Measurements from ENCODE around the gene C9orf153. TPM values are rescaled to one million over a fixed set of nuclear protein-coding genes. Genes with fewer than 3 reads are reported as not detected.

C9orf153 gene
- total and polyA plus RNA-seq, 2 of the 13 experiments (the other 11 are each of a cell fraction or from before 2014, with no cell fraction given): 0.17 to 0.44 TPM

DNA sequence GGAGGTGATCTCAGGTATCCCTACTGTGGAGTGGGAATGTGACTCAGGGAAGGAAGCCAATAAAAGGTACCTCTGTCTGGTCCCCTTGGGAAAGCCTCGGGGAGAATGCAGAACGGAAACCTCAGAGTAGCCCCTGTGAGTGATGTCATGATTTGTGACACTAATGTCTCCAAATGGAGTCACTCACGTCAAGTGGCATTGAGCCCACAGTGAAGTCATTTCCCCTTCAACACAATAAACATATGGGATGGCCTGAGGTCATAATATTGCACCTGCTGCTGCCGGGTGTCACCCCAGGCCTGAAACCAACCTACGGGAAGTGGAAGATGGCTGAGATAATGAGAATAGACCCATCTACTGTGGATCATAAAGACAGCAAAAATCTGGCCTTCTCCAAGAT lies 84.2 kb downstream of the C9orf153 start:
- H3K4me1 ChIP-seq (ENCODE audit: insufficient read depth, low read length): no peaks in the 10 kb centered on the region
- FAIRE-seq: no peak
- no peak for ATAC-seq
- TF ChIP-seq CREB1 (IDR thresholded peaks at IDR 0.05) (peak; percentile 42; the same call in 1 of the 2 replicates), CREB1 (CRISPR knock-in tag; IDR thresholded peaks at IDR 0.05) (no peak), ZSCAN20 (CRISPR knock-in tag; IDR thresholded peaks at IDR 0.05; ENCODE audit: borderline replicate concordance) (no peak), ZNF713 (CRISPR knock-in tag; IDR thresholded peaks at IDR 0.05) (no peak), ATF7 (IDR thresholded peaks at IDR 0.05) (peak; percentile 27; the same call in 1 of the 2 replicates), ATF7 (CRISPR knock-in tag; IDR thresholded peaks at IDR 0.05) (no peak), PCBP1 (IDR thresholded peaks at IDR 0.05; ENCODE audit: borderline replicate concordance, low read depth, low read length) (no peak)
- H3K9ac ChIP-seq (ENCODE audit: insufficient read depth, low read depth, low read length): no peak overlapping the region
- H3K27me3 ChIP-seq (ENCODE audit: control insufficient read depth in 1 of 2, insufficient read depth in 2 of 2, low read length in 2 of 2): no peaks in the 10 kb centered on the region
- H2AFZ ChIP-seq (ENCODE audit: low read length): no peak overlapping the region
- no peaks in the 10 kb centered on the region for H4K20me1 ChIP-seq (ENCODE audit: insufficient read depth, low read length)
- BruUV-seq (replicated peaks): no TSS peak
- in situ Hi-C loops (cut with HindIII; ENCODE audit: extremely low pct_ligation_motif_present, low pct_unique_long_range_greater_than_20kb) (no loop called here), intact Hi-C loops (cut with micrococcal nuclease; ENCODE audit: unreplicated experiment) (no loop called here)
- CTCF ChIA-PET (ENCODE audit: low intra/inter-chr PET ratio, low total read pairs): no interaction called here
- POLR2A ChIA-PET: no interaction called here
- no peak overlapping the region for H3K4me2 ChIP-seq (ENCODE audit: low read depth, low read length)
- H3K9me3 ChIP-seq (ENCODE audit: low read length): no peaks in the 10 kb centered on the region
- H3K4me3 ChIP-seq (replicated peaks in 1 of 3; ENCODE audit: insufficient read depth in 1 of 3, low read depth in 2 of 3, low read length in 3 of 3): no peak overlapping the region
- no peaks in the 10 kb centered on the region for H3K36me3 ChIP-seq (replicated peaks in 1 of 2; ENCODE audit: control insufficient read depth in 1 of 2, insufficient read depth in 2 of 2, low read length in 2 of 2)
- H3K27ac ChIP-seq (ENCODE audit: extremely low read length, insufficient read depth, low read length): no peak overlapping the region
- WGBS (ENCODE audit: low lambda C conversion rate): 45% methylated on average over 4 of the region's 5 CpGs
- no peaks in the 10 kb centered on the region for H3K79me2 ChIP-seq (ENCODE audit: insufficient read depth, low read length)
- DNase-seq (ENCODE audit: low spot score): no peak

Small RNA genes lying within 50 kb of the gene (small RNA-seq; reads per million reads assigned to genes)
- gene AL137849.1 (ENCODE audit: insufficient read depth in 2 of 3, insufficient read length in 3 of 3, low read depth in 2 of 3, low replicate concordance in 1 of 3): 0 reads per million in 3 experiments
- gene RN7SKP264 (ENCODE audit: insufficient read depth in 2 of 3, insufficient read length in 3 of 3, low read depth in 2 of 3, low replicate concordance in 1 of 3): 0 reads per million in 3 experiments

Other genes starting within 250 kb of the C9orf153 start
- 0.20 and 0.31 TPM in 2 replicates for gene GOLM1, start 160.1 kb downstream of the C9orf153 start, total RNA-seq (2016; rRNA removed; fragmentation: Illumina TruSeq; extraction: Trizol)
- gene GOLM1, start 160.1 kb downstream of the C9orf153 start, polyA plus RNA-seq (2011; rRNA removed): 0.30 TPM in 2 replicates
- gene ISCA1, start 22.9 kb upstream of the C9orf153 start, total RNA-seq (2016; rRNA removed; fragmentation: Illumina TruSeq; extraction: Trizol): 40.9 and 55.0 TPM in 2 replicates
- gene ISCA1, start 22.9 kb upstream of the C9orf153 start, polyA plus RNA-seq (2011; rRNA removed): 22.0 and 29.2 TPM in 2 replicates
- gene TUT7, start 94.8 kb upstream of the C9orf153 start, total RNA-seq (2016; rRNA removed; fragmentation: Illumina TruSeq; extraction: Trizol): 19.4 and 21.3 TPM in 2 replicates
- 10.4 and 12.0 TPM in 2 replicates for gene TUT7, start 94.8 kb upstream of the C9orf153 start, polyA plus RNA-seq (2011; rRNA removed)